ENCODE results near the gene ELN.

ELN gene

DNA sequence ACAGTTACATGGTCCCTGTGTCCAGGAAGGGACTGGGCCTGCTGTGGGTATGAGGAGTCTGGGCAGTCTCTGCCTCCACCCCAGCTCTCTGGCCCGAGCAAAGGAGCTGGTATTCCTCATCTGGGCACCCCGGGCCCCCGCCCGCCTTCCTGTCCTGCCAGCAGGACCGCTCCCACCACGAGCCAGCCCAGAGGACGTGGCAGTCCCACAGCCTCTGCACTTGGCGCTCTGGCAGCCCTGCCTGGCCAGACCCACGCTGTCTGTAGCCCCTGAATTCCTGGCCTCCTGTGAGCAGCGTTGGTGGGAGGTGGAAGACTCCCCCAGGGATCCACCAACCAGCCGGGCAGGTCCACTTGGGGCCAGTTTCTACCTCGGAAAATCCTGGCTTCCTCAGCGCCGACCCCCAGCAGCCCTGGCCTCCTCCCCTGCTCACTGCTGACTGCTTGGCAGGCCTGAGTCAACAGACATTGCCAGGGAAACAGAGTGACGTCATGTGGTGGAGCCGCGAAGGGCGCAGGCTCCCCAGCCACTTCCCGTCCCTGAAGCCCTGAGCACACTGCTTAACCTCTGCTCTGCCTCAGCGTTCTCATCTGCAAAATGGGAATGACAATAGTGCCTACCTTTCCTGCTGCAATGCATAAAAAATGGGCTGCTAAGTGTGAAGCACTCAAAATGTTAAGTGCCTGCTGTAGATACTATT, 34.0 kb downstream of the ELN start:
- peak; percentile 42 to 55 for DNase-seq (ENCODE audit: low read depth in 2 of 2)

DNA sequence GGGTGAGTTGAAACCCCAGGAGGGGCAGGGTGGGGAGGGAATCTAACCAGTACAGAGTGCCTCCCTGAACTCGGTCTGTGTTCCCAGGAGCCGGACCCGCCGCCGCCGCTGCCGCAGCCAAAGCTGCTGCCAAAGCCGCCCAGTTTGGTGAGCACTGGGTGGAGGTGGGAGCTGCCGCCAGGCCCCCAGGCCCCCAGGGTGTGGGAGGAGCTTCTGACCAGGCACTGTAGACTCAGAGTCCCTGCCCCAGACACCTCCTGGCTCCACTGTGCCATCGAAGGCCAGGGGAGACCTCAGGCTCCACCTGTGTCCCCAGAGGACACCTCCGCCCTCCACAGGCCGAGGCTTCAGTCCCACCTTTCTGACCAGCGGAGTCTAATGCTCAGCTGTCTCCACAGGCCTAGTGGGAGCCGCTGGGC, 35.3 kb downstream of the ELN start:
- no peak for DNase-seq (ENCODE audit: low read depth in 2 of 2)

DNA sequence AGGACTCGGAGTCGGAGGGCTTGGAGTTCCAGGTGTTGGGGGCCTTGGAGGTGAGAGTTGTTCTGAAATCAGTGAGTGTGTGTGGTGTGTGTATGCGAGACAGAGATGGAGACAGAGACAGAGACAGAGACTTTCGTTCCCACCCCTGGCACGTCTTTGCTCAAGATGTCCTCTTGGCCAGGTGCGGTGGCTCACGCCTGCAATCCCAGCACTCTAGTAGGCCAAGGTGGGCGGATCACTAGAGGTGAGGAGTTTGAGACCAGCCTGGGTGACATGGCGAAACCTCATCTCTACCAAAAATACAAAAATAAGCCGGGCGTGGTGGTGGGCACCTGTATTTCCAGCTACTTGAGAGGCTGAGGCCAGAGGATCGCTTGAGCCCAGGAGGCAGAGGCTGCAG, 35.7 kb downstream of the ELN start:
- no peak for DNase-seq (ENCODE audit: low read depth in 2 of 2)

DNA sequence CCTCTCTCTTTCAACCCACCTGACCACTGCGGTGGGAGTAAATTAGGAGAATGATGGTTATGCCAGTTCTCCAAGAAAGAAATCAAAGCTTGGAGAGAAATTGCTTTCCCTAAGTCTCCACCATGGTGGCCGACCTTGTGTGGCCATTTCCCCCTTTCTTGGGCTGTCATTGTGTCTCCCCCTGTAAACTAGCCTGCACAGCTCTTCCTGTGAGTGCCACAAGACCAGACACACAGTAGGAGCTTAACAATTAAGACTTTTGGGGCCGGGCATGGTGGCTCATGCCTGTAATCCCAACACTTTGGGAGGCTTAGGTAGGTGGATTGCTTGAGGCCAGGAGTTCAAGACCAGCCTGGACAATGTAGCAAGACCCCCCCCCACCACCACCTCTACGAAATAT, 36.7 kb downstream of the ELN start:
- DNase-seq (ENCODE audit: low read depth in 2 of 2) = no peak

DNA sequence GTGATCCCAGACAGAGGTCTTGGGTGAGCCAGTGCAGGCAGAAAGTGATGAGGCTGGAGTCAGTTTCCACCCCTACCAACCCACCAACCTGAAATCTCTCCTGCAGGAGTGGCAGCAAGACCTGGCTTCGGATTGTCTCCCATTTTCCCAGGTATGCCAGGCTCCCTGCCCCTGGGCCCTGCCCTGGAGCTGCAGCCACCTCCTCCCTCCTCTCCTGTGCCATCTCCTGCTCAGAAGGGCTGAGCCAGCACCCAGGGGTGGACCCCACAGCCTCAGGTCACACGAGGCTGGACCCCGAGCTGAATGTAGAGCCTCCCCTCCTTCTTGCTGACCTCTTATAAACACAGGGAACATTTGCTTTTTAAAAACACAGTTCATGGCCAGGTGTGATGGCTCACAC, 38.7 kb downstream of the ELN start:
- DNase-seq (ENCODE audit: low read depth in 2 of 2) = no peak

DNA sequence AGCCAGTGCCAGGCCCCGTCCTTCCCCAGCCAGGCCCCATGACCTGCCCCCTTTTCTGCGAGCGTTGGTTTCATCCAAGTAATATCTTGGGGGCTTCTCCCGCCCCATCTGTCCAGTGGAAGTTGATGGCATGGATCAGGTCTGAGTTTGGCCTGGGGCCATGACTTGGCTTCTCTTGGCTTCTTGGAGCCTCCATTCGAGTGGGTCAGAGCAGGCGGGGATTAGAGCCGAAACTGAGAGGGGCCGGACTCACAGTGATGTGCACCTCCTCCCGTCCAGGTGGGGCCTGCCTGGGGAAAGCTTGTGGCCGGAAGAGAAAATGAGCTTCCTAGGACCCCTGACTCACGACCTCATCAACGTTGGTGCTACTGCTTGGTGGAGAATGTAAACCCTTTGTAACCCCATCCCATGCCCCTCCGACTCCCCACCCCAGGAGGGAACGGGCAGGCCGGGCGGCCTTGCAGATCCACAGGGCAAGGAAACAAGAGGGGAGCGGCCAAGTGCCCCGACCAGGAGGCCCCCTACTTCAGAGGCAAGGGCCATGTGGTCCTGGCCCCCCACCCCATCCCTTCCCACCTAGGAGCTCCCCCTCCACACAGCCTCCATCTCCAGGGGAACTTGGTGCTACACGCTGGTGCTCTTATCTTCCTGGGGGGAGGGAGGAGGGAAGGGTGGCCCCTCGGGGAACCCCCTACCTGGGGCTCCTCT, 40.6 kb downstream of the ELN start:
- DNase-seq (ENCODE audit: low read depth in 2 of 2) = no peak

DNA sequence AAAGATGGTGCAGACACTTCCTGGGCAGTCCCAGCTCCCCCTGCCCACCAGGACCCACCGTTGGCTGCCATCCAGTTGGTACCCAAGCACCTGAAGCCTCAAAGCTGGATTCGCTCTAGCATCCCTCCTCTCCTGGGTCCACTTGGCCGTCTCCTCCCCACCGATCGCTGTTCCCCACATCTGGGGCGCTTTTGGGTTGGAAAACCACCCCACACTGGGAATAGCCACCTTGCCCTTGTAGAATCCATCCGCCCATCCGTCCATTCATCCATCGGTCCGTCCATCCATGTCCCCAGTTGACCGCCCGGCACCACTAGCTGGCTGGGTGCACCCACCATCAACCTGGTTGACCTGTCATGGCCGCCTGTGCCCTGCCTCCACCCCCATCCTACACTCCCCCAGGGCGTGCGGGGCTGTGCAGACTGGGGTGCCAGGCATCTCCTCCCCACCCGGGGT, 41.1 kb downstream of the ELN start:
- no peak for DNase-seq (ENCODE audit: low read depth in 2 of 2)

DNA sequence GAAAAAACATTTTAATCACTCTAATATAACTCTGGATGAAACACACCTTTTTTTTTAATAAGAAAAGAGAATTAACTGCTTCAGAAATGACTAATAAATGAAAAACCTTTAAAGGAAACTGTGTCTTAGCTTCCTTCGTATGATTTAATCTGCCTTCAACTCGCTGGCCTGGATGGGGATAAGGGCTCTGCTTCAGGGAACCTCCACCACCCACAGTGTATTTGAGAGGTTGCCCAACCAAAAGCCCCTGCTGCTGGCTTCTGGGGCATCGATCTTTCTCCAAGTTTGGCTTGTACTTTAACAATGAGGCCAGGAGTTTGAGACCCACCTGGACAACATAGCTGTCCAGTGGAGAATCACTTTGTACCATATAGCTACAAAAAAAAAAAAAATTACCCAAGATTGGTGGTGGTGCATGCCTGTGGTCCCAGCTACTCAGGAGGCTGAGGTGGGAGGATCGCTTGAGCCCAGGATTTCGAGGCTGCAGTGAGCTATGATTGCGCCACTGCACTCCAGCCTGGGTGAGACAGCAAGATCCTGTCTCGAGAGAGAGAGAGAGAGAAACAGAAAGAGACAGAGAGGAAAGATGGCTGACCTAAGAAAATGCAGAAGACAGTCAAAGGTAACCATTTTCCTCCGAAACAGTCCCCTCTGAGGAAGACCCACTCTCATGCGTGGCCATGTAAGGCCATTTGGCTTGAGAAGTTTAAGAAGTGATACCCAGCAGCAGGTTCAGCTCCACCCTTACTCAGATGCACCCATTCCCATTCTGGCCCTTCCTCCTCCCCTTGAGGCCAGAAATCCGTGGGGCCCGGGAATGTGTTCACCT, 42.0 kb downstream of the ELN start:
- DNase-seq (ENCODE audit: low read depth in 2 of 2) = no peak

DNA sequence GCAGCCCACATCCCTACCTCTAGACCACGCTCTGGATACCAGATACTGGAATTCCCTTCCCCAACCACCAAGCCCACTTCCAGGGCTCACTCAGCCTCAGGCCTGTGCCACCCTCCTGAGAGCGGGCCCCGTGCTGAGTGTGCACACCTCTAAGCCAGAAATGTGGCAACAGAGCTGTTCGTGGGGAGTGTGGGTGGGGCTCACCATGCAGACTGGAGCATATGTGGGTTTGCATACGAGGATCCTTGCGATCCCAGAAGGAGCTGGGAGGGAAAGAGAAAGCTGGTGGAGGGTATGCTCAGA, 42.6 kb downstream of the ELN start:
- no peak for DNase-seq (ENCODE audit: low read depth in 2 of 2)

DNA sequence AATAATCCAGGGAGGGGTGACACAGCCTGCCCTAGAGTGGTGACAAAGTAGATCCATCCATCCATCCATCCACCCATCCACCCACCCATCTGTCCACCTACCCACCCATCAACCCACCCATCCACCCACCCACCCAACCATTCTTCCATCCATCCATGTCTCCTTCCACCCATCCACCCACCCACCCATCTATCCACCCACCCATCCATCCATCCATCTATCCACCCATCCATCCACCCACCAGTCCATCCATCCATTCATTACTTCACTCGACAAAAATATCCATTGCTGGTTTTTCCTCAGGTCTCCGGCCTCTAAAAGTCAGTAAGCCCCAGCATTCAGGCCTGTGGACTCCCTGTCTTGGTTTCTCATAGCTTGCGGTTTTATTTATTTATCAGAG, 43.1 kb downstream of the ELN start:
- no peak for DNase-seq (ENCODE audit: low read depth in 2 of 2)

DNA sequence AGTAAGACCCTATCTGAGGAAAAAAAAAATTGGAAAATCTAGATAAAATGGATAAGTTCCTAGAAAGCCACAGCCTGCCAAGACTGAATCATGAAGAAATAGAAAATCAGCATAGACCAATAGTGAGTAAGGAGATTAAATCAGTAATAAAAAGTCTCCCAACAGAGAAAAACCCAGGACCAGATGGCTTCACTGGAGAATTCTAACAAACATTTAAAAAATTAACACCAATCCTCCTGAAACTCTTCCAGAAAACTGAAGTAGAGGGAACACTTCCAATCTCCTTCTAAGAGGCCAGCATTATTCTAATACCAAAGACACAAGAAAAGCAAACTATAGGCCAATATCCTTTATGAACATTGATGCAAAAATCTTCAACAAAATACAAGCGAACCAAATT, 46.8 kb downstream of the ELN start:
- no peak for DNase-seq (ENCODE audit: low read depth in 2 of 2)

DNA sequence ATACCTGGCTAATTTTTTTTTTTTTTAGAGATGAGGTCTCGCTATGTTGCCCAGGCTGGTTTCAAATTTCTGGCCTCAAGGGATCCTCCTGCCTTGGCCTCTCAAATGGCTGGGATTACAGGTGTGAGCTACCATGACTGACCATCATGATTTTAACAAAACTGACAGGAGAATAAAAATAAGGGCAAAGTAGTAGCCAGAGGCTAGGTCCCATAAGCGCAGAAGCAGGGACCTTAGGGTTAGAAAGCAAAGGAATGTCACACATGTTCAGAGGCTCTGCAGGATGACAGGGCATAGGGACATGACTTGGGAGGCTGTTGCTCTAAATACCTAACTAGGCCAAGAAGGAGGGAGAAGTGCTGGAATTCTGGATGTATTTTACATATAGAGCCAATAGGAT, 50.5 kb downstream of the ELN start:
- no peak for DNase-seq (ENCODE audit: low read depth in 2 of 2)

DNA sequence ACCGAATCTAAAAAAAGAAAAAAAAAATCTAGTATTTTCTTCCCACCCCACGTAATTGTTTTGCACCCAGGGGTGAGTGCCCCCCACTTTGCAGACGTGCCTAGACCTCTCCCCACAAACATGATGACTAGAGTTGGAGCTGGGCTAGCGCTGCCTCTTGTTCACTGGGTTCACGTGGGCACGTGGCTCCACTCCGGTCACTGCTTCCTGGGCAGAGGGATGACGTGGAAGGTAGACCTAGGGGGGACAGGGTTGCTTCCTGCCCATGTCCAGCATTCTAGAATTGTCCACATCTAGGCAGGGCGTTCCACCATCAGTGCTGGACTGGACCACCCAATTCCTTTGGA, 54.8 kb downstream of the ELN start:
- no peak for DNase-seq (ENCODE audit: low read depth in 2 of 2)

DNA sequence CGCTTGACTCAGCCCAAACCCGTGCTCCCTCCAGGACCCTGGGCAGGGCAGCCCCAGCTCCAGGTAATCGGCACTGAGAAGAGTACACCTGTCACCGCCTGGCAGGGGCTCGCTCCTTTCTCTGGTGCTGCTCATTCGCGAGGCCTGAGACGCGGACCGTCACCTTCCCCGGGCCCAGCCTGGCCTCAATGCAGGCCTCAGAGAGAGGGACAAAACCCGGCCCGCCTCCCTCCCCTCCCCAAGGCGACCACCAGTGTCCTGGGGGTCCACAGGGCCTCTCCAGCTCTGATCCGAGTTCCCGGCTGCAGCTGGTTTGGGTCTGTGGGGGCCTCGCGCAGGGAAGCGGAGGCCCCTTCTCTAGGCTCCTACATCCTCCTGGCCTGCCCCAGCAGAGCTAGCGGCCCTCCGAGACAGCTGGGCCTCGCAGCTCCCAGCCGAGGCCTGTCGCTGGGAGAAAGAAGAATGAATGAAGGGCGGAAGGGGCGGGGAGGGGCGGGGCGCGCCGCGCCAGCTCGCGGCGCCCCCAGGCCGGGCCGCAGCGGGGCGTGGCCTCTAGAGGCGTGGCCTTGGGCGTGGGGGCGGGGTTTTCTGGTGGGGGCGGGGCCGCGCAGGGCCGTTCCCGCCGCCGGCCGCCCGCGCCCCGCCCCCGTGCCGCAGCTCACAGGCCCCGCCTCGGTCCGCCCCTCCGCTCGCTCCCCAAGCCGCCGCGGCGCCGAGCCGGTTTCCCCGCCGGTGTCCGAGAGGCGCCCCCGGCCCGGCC, 55.3 kb downstream of the ELN start, which contains the start of gene LIMK1:
Gene LIMK1 (plus strand): TSS at position 688 of the 760 bp plus-strand sequence. CDS start 187 bp downstream, outside the sequence.
- DNase-seq (ENCODE audit: low read depth in 2 of 2) = peak; percentile 70 to 73

DNA sequence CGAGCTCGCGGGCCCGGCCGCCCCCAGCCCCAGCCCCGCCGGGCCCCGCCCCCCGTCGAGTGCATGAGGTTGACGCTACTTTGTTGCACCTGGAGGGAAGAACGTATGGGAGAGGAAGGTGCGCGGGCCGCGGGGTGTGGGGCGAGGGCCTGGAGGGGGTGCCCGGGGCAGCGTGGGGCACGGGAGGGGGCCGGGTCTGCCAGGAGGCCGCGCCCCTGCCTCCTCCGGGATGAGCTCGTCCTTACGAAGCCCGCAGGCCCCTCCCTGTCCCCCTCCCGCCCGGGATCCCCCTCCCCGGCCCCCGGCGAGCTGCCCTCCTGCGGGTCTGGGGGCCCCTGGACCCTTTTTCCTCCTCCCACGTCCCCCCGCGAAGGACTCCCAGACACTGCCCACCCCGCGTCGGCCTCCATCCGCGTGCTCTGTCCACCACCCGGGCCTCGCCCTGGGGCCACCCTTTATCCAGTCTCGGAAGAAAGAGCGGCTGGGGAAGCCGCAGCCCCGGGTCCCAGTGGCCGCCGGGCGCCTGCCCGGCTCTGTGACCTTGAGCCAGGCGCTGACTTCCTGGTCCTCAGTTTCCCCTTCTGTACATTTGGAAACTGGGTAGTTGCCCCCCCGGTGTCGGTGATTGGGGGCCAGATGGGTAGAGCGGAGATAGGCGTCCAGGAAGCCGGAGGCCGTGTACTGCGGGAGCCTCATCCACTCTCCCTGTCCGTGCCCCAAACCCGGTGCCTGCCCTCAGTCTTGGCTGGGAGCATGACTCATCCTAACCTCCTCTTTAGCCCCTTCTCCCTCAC, 56.2 kb downstream of the ELN start:
- DNase-seq (ENCODE audit: low read depth in 2 of 2) = no peak

DNA sequence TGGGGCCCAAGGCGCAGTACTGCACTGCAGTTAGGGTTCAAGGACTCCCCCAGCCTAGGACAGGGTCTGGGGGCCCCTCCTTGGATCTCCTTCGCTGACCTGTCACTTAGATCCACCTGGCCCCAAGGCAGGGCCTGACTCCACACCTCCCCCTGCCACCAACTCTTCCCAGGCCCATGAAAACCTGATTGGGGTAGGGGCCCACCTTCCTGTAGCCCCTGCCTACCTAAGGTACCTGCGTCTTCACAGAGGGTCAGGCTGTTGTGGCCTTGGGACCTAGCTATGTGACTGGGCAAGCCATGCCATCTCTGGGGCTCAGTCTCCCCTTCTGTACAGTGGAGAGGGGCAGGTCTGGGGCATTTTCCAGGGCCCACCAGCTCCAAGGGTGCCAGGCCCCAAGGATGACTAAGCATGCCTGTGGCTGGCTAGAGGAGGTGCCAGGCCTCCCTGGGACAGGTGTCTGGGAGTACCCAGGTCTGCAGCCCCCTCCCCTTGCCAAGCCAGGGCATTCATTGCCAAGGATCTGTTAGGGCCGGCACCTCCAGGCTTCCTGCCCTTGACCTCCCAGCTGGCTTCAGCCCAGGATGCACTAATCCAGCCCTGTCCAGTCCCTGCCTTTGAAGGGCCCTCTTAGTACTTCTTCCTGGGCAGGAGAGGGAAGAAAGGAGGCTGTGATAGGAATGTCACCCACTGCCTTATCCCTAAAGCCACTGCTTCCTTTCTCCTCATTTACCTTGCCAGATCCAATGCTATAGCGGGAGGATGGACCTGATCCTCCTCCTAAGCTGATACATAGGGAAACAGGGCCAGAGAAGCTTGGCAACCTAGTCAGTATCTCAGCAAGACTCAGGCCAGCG, 57.0 kb downstream of the ELN start:
- DNase-seq (ENCODE audit: low read depth in 2 of 2) = no peak

DNA sequence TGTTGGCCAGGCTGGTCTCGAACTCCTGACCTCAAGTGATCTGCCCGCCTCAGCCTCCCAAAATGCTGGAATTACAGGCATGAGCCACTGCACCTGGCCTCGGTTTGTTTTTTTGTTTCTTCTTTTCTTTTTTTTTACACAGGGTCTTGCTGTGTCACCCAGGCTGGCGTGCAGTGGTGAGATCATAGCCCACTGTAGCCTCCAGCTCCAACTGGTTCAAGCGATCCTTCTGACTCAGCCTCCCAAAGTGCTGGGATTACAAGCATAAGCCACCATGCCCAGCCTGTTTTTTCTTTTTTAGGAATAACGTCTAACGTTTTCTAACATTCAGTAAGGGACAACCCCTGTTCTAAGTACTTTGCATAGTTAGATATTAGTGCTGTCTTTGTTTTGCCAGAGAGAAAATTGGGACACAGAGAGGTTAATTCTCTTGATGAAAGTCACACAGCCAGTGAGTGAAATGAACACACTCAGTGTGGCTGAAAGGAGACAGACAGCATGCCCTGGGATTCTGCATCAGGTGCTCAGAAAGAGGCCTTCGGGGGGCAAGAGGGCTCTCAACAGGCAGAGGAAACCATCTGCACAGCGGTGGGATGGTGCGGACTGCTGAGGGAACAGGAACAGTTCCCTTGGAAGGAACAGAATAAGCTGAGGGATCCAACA, 59.9 kb downstream of the ELN start:
- DNase-seq (ENCODE audit: low read depth in 2 of 2) = no peak

DNA sequence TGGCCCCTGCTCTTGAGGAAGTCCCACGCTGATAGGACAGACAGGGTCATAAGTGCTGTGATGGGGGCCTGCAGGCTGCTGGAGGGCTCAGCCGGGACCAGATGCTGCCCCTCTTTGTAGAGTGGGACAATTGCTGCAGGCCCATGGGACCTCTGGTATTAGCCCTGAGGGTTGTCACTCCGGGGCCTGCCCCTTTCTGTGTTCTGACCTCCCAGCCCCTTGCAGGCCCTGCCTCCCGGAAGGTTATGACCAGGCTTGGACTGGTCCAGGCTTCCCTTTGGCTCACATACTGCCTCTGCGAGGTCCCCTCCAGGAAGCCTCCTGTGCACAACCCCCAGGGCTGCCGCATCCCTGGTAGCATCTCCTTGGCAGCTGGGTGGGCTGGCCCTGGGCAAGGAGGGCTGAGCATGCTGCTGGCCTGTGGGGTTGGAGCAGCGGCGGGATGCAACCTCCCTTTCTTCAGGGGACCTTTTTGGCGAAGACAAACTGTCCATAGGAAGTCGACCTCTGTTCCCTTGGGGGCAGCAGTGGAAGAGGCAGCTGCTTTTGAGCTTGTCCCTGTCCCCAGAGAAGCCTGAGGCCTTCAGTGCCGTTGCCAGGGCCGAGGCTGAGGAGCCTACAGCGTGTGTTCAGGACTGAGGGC, 64.5 kb downstream of the ELN start:
- DNase-seq (ENCODE audit: low read depth in 2 of 2) = no peak

DNA sequence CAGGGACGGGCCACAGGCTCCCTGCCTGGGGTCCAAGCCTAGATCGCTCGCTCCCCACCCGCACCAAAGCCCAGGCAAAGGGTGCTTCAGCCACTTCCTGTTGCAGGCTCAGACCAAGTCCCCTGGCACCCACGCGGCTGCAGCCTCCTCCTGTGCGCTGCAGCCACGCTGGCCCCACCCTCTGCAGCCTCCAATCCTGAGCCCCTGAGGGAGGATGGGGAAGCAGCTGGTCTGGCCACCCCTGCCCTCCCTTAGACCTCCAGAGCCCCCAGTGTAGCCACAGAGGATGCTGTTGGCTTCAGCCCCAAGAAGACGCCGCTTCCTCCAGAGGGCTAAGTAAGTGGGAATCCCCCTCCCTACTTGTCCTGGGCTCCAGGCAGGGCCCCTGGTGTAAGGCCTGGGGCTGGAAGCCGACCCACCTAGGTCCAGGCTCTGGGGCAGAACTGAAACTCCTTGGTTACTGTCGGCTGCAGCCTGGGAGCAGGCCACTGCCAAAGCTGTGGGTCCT, 65.0 kb downstream of the ELN start:
- no peak for DNase-seq (ENCODE audit: low read depth in 2 of 2)
